PC-3 (cell line): ENCODE results near the gene TMEM41B. TPM values are rescaled to one million over a fixed set of nuclear protein-coding genes. Genes with fewer than 3 reads are reported as not detected.
"Not testable (repeated sequence)": the region's sequence is repeated elsewhere in the genome, so short reads cannot be mapped to it uniquely, and the experiment has no call there.

Source experiments
- ATAC-seq: fragments of 200-7000 bp; cut with Tn5 transposase; 2 replicates; pipeline ENCODE4 v1.9.1; 2020; ENCODE audit warnings: mild to moderate bottlenecking, moderate library complexity
- BruUV-seq: library from RNA; stranded (reverse); fragments of 400-500 nt; replicated peaks from 2 replicates; lab custom pipeline; 2021; lab: Mats Ljungman, UMichigan
- CTCF ChIA-PET: fragments of 300-600 bp; sonication (Branson Sonifier 250); formaldehyde crosslinking; loops from one replicate; lab custom pipeline; 2022; ENCODE audit warnings: antibody characterized with exemption; lab: Charles Lee
- POLR2A ChIA-PET: fragments of 300-600 bp; sonication (Branson Sonifier 250); formaldehyde crosslinking; loops from one replicate; lab custom pipeline; 2022; ENCODE audit warnings: antibody characterized with exemption; ENCODE audit not compliant: unreplicated experiment; lab: Charles Lee
- DNase-seq: peaks from one replicate; pipeline ENCODE4 v3.0.0-alpha.2; 2015
- H2AFZ ChIP-seq: fragments of 300-600 bp; sonication (generic); 2 replicates; pipeline ENCODE4 v1.6.0; 2016; ENCODE audit warnings: antibody characterized with exemption, low read length
- H3F3A ChIP-seq: fragments of 300-600 bp; sonication (generic); one replicate; pipeline ENCODE4 v1.6.0; 2017; ENCODE audit warnings: antibody characterized with exemption, low read length, control low read depth, mild to moderate bottlenecking; ENCODE audit not compliant: unreplicated experiment
- H3K27ac ChIP-seq: fragments of 300-600 bp; sonication (generic); 2 replicates; pipeline ENCODE4 v1.5.1; 2016; ENCODE audit warnings: mild to moderate bottlenecking, low read length
- H3K27me3 ChIP-seq: fragments of 300-600 bp; sonication (generic); 2 replicates; pipeline ENCODE4 v1.6.1; 2016; ENCODE audit warnings: low read length, mixed read lengths
- H3K36me3 ChIP-seq: fragments of 300-600 bp; sonication (generic); 2 replicates; pipeline ENCODE4 v1.6.1; 2016; ENCODE audit warnings: low read depth, mixed run types, low read length, mixed read lengths
- H3K4me1 ChIP-seq: fragments of 300-600 bp; sonication (generic); 2 replicates; pipeline ENCODE4 v1.5.1; 2016; ENCODE audit warnings: low read length; ENCODE audit not compliant: insufficient read depth
- H3K4me2 ChIP-seq: fragments of 300-600 bp; sonication (generic); 2 replicates; pipeline ENCODE4 v1.6.0; 2016; ENCODE audit warnings: low read length
- H3K4me3 ChIP-seq: fragments of 300-600 bp; sonication (generic); 2 replicates; pipeline ENCODE4 v1.5.1; 2016; ENCODE audit warnings: mild to moderate bottlenecking, low read length, mixed read lengths
- H3K79me2 ChIP-seq: fragments of 300-600 bp; sonication (generic); 2 replicates; pipeline ENCODE4 v1.6.1; 2017; ENCODE audit warnings: low read length, mixed read lengths
- H3K9ac ChIP-seq: fragments of 300-600 bp; sonication (generic); 2 replicates; pipeline ENCODE4 v1.6.0; 2016; ENCODE audit warnings: mild to moderate bottlenecking, low read length
- H3K9me2 ChIP-seq: fragments of 300-600 bp; sonication (generic); replicated peaks from 2 replicates; pipeline ENCODE4 v1.6.1; 2016; ENCODE audit warnings: mixed run types, low read length, mixed read lengths
- H3K9me3 ChIP-seq: fragments of 300-600 bp; sonication (generic); 2 replicates; pipeline ENCODE4 v1.6.1; 2016; ENCODE audit warnings: low read length, mixed read lengths
- H4K20me1 ChIP-seq: fragments of 300-600 bp; sonication (generic); 2 replicates; pipeline ENCODE4 v1.6.1; 2016; ENCODE audit warnings: low read length, mixed read lengths
- EZH2 ChIP-seq: fragments of 300-600 bp; sonication (generic); IDR thresholded peaks from one replicate; pipeline ENCODE4 v1.6.1; 2017; ENCODE audit warnings: antibody characterized with exemption, mild to moderate bottlenecking, low read length; ENCODE audit not compliant: unreplicated experiment
- EZH2phosphoT487 ChIP-seq: fragments of 300-600 bp; sonication (generic); IDR thresholded peaks from 2 replicates; pipeline ENCODE4 v1.6.1; 2018; ENCODE audit warnings: mild to moderate bottlenecking, antibody characterized with exemption, low read length, borderline replicate concordance
- intact Hi-C: fragments of 100-400 bp; cut with micrococcal nuclease; formaldehyde crosslinking; loops from 2 replicates; pipeline ENCODE4 v1.9.0; 2023
- total RNA-seq: library from RNA; depleted of rRNA; stranded (reverse); fragments of >200 nt; gene quantifications from 2 replicates; pipeline ENCODE4 v1.2.3, GENCODE V29; 2014
- TF ChIP-seq, protein P1 (sequence below): fragments of 300-600 bp; sonication (generic); conservative IDR thresholded peaks from 2 replicates; pipeline ENCODE4 v1.5.1; 2017; ENCODE audit warnings: antibody characterized with exemption, low read depth, mild to moderate bottlenecking, low read length

TMEM41B gene
- total RNA-seq, 1 experiment from 2014 or later, result 87.6 TPM

- POLR2A ChIA-PET, result no interaction called here
- H3K4me1 ChIP-seq, result no peaks in the 10 kb centered on the region
- H4K20me1 ChIP-seq, result 0 out of 2 replicates have a peak, but pooled peaks cover 3% of the 10 kb centered on the region
- no peaks in the 10 kb centered on the region for H3K27me3 ChIP-seq
- H3K79me2 ChIP-seq, result peaks cover 78% of the 10 kb centered on the region
- ATAC-seq (no peak), DNase-seq (no peak)
- CTCF ChIA-PET, result no interaction called here
- no peaks in the 10 kb centered on the region for H3F3A ChIP-seq
- no peaks in the 10 kb centered on the region for H3K36me3 ChIP-seq
- BruUV-seq, result no TSS peak
- no peaks in the 10 kb centered on the region for H3K9me2 ChIP-seq
- no peak overlapping the region for H3K4me3 ChIP-seq
- intact Hi-C loops, result loop anchor here (10.0 kb wide), 1 partner anchor 95 kb away; no protein-coding TSS in a partner anchor
- no peak overlapping the region for H3K4me2 ChIP-seq
- no peak overlapping the region for H3K9ac ChIP-seq
- TF ChIP-seq EZH2 (no peak), EZH2phosphoT487 (no peak)
- TF ChIP-seq, protein P1, sequence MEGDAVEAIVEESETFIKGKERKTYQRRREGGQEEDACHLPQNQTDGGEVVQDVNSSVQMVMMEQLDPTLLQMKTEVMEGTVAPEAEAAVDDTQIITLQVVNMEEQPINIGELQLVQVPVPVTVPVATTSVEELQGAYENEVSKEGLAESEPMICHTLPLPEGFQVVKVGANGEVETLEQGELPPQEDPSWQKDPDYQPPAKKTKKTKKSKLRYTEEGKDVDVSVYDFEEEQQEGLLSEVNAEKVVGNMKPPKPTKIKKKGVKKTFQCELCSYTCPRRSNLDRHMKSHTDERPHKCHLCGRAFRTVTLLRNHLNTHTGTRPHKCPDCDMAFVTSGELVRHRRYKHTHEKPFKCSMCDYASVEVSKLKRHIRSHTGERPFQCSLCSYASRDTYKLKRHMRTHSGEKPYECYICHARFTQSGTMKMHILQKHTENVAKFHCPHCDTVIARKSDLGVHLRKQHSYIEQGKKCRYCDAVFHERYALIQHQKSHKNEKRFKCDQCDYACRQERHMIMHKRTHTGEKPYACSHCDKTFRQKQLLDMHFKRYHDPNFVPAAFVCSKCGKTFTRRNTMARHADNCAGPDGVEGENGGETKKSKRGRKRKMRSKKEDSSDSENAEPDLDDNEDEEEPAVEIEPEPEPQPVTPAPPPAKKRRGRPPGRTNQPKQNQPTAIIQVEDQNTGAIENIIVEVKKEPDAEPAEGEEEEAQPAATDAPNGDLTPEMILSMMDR, result peak; percentile 41; the same call in 1 of the 2 replicates
- H3K9me3 ChIP-seq, result no peaks in the 10 kb centered on the region
- H3K27ac ChIP-seq, result no peak overlapping the region
- H2AFZ ChIP-seq, result no peak overlapping the region
These were observed 54.2 kb downstream of the TMEM41B start for GRCh38 chr11:9259981-9260837.

DNA sequence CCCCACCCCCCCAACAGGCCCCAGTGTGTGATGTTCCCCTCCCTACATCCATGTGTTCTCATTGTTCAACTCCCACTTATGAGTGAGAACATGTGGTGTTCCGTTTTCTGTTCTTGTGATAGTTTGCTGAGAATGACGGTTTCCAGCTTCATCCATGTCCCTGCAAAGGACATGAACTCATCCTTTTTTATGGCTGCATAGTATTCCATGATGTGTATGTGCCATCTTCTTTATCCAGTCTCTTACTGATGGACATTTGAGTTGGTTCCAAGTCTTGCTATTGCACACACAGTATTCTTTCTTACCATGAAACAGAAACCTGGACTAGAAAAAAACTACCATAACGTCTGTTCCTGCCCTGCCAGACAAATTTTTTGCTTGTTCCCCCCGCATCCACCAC is 56.1 kb downstream of the TMEM41B start:
- H3K4me1 ChIP-seq, H3K4me2 ChIP-seq, H3K9me2 ChIP-seq, H3F3A ChIP-seq, H3K27ac ChIP-seq, POLR2A ChIA-PET, H3K27me3 ChIP-seq, H2AFZ ChIP-seq, H3K36me3 ChIP-seq, CTCF ChIA-PET, DNase-seq, intact Hi-C loops, H3K9ac ChIP-seq, BruUV-seq, ATAC-seq, H3K9me3 ChIP-seq, H3K4me3 ChIP-seq, H4K20me1 ChIP-seq: not testable (repeated sequence)
- peaks cover 68% of the 10 kb centered on the region for H3K79me2 ChIP-seq

DNA sequence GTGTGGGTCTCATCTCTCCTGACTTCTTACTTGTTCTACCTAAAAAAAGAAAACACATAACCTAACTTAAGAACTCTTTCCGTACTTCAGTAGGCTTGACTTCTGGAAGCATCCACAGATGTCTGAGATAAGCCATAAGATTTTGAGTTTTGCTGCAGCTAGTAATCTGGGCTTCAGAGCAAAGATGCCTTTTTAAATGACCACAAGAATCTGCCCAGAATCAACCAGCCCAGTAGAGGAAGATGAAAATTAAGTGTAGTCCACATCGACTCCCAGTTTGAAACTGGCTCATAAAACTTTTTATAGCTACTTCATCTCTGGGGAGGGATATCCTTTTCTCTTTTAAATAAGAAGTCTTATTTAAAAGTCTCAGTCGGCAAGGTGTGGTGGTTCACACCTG is 60.0 kb downstream of the TMEM41B start:
- Histone ChIP-seq H3K9me2 (no peaks in the 10 kb centered on the region), H3K4me3 (no peak overlapping the region), H3K36me3 (no peaks in the 10 kb centered on the region), H3K27ac (no peak overlapping the region), H3K4me1 (peaks cover 5% of the 10 kb centered on the region; the same call in 1 of the 2 replicates), H3K79me2 (peaks cover 56% of the 10 kb centered on the region), H4K20me1 (0 out of 2 replicates have a peak, but pooled peaks cover 3% of the 10 kb centered on the region), H2AFZ (no peak overlapping the region), H3F3A (no peaks in the 10 kb centered on the region), H3K9me3 (no peaks in the 10 kb centered on the region), H3K9ac (no peak overlapping the region), H3K4me2 (no peak overlapping the region), H3K27me3 (no peaks in the 10 kb centered on the region)
- TF ChIP-seq EZH2 (no peak), EZH2phosphoT487 (no peak)
- TF ChIP-seq, protein P1, result no peak
- intact Hi-C loops, result no loop called here
- ChIA-PET POLR2A (interaction anchor here (0.6 kb wide), 1 partner anchor 252 kb away, joined by 5 read pairs; no protein-coding TSS in a partner anchor), CTCF (interaction anchor here (0.6 kb wide), 1 partner anchor 222 kb away, joined by 11 read pairs; no protein-coding TSS in a partner anchor)
- DNase-seq, result no peak
- no peak for ATAC-seq
- BruUV-seq, result no TSS peak
